NCI-H82 (cell line): ENCODE measurements around the gene SNRNP200.
A peak's percentile ranks its signal among the peaks of the same experiment; 100 is the strongest.
"Not testable (repeated sequence)": the region's sequence is repeated elsewhere in the genome, so short reads cannot be mapped to it uniquely, and the experiment has no call there.

ENCODE experiments used
- DNase-seq: peaks from one replicate; lab custom pipeline; 2025; lab: John Stamatoyannopoulos, UW

The SNRNP200 gene

DNA sequence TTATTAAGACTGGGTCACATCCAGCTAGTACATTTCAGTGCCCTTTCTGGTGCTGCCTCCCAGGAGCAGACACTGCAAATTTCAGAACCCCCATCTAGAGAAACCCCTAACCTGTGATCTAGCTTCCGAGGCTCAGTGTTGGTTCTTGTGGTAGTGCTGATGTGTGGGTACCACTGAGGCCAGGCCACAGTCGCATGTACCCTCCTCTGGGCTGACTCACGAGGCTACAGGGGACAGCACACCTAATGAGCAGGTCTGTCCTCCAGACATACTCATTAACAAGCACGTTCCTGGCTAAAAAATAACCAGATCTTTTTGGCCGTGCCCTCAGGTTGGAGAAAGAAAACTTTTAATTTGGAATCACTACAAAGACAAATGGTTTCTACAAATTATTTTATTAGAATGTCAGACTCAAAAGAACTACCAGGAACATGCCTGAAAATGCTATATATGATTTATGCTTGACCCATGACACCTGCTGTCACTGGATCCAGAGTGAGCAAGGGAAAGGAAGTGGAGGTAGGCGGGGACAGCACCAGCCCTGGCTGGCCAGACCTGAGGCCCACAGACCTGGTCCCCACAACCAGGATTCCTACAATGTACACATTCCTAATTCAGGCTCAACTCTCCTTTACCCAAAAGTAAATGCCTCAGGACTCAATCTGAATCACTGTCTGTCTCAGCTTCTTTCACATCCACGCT, 30.8 kb downstream of the SNRNP200 start:
- DNase-seq, result no peak

GRCh38 chr2:96273763-96274162, 31.6 kb downstream of the SNRNP200 start:
- no peak for DNase-seq

- DNase-seq, result peak; percentile 25
These were observed 33.4 kb downstream of the SNRNP200 start for GRCh38 chr2:96271995-96272394.

DNA sequence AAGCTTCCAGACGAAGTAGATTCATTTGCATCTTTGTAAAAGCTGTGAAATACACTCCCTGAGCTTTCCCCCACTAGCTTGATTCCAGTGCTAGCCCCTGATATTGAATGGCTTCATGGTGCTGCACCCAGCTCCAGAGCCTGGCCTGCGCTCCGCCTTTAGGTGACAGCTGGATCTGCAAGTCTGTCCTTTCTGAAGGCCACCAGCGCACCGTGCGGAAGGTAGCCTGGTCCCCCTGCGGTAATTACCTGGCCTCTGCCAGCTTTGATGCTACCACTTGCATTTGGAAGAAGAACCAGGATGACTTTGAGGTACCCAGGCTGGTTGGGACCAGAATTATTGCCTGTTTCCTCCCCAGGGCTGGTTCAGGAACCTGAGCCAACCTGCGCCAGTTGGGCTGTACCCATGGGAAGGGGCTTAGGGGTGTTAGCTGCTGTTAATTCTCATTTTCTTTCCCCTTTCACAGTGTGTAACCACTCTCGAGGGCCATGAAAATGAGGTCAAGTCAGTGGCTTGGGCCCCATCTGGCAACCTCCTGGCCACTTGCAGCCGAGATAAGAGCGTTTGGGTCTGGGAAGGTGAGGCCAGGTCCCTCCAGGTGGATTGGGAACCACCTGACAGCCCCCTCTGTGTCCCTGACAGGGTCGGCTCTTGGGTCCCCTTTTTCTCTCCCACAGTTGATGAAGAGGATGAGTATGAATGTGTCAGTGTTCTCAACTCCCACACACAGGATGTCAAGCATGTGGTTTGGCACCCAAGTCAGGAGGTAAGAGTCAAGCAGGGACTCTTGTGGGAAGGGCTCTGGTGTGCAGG, 38.0 kb downstream of the SNRNP200 start:
- peak; percentile 72 for DNase-seq

DNA sequence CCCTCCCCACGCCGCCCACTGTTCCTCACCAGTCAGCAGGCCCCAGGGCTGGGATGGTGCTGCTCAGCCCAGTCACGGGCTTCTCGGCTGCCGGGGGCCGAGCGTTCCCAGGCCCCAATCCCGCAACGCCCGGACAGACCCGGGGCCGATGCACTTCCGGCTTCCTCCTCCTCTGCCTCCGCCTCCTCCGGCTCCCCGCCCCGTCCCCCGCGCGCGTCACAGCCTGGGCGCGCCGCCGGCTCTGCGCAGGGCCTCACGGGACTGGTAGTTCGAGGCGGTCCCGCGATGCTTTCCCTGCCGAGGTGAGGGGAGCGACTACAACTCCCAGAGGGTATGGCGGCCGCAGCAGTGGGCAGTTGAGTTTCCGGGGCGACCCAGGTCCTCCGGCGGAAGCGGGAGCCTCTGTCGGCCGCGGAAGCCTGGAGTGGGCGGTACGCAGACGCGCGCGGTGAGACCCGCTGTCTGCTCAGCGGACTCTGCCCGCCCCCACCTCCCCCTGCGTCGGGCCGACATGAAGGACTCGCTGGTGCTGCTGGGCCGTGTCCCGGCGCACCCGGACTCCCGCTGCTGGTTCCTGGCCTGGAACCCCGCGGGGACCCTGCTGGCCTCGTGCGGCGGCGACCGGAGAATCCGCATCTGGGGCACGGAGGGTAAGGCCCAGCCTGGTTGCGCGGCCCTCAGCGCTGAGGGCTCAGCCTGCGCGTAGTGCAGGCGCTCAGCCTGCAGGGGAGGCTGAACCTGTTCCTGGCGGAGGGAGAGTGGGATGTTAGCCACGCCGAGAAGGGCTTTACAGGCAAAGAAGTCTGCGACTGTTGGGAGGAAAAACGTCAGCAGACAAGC, 39.3 kb downstream of the SNRNP200 start, which contains the start of the genes CIAO1 and TMEM127:
CIAO1 (plus strand) TSS at position 386 of the 840 bp plus-strand sequence; CDS start at position 512, 126 bp downstream.
TMEM127 (minus strand) TSS at position 158 of the 840 bp plus-strand sequence. CDS start 616 bp downstream, outside the sequence.
- peak; percentile 99 for DNase-seq

- peak; percentile 77 for DNase-seq
These were observed 40.0 kb downstream of the SNRNP200 start for GRCh38 chr2:96265349-96265839.

DNA sequence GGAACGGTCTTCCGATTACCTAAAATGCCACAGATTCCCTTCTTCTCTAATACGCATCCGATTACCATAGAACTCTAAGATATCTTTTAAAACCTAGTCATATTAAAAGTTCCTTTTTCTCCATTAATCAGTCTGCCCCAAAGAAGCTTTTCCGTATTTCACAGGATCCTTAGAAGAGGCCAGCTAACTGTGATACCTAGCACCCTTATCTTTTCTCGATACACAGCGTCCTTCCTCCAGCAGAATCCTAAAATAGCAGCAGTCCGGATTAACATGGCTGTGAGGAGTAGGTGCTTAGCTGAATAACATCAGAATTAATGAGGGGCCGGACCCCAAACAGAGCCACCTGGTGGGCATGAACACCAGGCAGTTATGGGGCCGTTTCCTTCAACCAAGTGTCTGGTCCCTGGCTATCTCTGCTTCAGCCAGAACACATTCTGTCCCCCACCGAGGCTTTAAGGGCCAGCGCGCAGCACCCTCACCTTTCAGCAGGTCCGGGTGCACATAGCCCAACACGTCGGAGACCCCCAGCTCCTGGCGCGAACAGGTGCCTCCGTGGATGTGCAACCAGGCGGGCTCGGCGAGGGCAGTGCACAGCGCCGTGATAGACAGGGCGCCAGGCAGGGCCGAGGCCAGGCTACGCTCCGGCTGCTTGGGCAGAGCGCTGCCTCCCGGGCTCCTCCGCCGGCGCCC, 40.5 kb downstream of the SNRNP200 start:
- DNase-seq, result peak; percentile 76

- DNase-seq, result no peak
These were observed 41.3 kb downstream of the SNRNP200 start for GRCh38 chr2:96264086-96264485.

- DNase-seq, result no peak
These were observed 43.0 kb downstream of the SNRNP200 start for GRCh38 chr2:96262306-96262705.

GRCh38 chr2:96261328-96262003, 43.9 kb downstream of the SNRNP200 start:
- no peak for DNase-seq

DNA sequence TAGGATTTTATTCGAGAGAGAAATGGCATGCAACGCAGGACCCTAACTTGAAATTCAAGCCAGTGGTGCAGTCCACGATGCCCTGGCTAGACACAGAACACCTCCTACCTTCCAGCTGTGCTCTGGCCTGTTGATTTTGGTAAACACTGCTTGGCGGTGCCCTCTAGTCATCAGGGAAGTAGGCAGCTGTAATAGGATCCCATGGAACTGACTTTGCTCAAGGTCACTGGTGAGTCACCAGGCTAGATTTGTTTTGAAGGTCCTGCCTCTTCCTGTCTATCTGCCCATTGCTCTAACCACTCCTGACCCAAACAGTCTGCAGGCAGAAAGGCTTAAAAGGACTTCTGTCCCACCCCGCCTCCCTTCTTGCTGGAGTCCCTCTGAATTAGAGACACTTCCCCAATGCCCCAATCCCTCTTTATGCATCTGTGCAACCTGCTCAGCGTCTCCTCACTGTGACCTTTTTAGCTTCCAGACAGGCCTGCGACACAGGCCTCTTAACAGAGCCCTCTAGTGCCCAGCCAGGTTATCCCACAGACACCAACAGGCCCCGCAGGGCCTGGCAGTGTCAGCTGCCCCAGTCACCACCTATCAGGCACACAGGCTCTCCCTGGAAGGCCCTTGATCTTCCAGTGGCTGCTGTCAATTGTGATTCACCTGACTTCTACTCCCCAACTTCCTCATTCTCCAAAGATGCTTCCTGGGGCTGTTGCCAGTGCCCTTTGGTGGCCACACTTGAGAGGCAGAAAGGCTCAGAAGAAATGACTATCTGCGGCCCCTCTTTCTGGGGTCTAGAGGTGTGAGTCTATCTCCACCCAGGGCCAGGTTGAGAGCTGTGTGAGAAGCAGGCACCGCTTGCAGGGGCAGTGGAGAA, 44.7 kb downstream of the SNRNP200 start:
- peak; percentile 93 for DNase-seq

DNA sequence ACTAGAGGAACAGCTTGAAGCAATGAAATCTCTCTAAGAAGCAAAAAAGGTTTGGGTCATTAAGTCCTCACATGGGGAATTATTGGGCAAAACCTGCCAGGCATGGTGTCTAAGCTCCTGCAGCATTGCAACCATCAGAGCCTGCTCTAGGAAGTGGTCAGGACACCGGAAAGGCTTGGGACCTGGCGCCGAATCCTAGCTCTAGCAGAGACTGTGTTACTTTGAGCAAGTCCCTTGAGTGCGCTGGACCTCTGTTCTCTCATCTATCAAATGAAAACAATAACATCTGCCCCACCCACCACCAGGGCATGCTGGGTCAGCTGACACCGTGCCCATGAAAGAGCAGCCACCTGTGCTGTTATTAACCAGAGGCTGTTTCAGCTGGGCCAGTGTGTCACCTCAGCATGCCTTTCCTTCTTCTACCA, 45.8 kb downstream of the SNRNP200 start:
- DNase-seq, result peak; percentile 78

- peak; percentile 67 for DNase-seq
These were observed 47.0 kb downstream of the SNRNP200 start for GRCh38 chr2:96258166-96259022.

DNA sequence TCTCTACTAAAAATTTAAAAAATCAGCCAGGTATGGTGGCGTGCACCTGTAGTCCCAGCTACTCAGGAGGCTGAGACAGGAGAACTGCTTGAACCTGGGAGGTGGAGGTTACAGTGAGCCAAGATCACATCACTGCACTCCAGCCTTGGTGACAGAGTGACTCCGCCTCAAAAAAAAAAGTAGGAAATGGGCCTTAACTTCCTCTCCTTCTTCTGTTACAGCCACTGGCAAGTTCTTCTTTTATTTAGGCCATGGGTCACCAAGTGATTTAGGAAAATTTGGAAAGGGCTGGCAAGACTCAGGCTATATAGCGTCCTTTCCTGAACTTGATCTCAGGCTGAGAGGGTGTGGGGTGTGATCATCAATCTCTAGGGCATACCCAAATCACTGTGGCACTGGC, 47.6 kb downstream of the SNRNP200 start:
- DNase-seq, result not testable (repeated sequence)

DNA sequence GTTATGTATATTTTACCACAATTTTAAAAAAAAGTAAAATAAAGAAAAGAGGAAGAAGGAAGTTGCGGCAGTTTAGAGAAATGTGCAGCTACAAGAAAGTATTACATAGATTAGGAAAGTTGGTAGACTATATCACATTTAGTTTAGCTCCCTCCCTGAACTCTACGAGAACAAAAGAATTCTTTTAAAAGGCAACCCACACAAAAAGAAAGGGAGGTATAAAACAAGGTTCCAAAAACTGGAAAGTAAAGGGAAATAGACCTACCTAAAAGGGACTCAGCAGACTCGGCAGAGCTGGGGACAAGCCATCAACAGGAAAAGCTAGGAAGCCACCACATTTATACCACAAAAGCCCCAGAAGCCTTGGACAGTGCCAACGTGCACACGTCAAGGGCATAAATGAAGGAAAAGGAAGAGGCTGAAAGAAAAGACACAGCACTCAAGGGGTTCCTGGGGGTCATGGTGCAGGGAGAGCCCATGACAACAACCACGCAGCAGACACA, 48.7 kb downstream of the SNRNP200 start:
- DNase-seq, result no peak

- DNase-seq, result no peak
These were observed 50.8 kb downstream of the SNRNP200 start for GRCh38 chr2:96254571-96254970.

GRCh38 chr2:96253006-96253405, 52.3 kb downstream of the SNRNP200 start:
- no peak for DNase-seq

GRCh38 chr2:96252526-96252925, 52.8 kb downstream of the SNRNP200 start:
- DNase-seq, result no peak
